ENCODE data around the gene ERC2. TPM values are rescaled to one million over a fixed set of nuclear protein-coding genes. Genes with fewer than 3 reads are reported as not detected.

ERC2 gene
- total and polyA plus RNA-seq, 2 of the 8 experiments (the other 6 are each of a cell fraction or from before 2014, with no cell fraction given), result 16.4 to 22.8 TPM

DNA sequence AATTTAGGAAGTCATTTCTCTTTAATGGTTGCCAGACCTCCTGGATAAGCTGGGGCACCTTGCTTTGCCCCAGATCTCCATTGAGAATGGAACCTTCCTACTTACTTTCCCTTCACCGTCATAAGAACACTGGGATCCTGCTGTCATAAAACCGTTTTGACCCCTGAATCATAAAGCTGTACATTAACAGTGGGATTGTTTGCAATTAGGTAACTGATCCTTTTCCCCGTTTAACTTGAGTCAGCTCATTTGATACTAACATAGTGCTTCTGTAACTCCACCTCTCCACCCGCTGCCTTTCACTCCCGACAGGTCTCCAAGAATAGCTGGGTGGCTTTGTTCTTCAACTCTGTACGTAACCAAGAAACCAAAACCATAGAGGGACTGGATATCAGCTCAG lies 673.0 kb downstream of the ERC2 start:
- Histone ChIP-seq H2BK120ac (replicated peaks; ENCODE audit: low read depth, low read length) (no peak overlapping the region), H4K20me1 (replicated peaks in 1 of 2; ENCODE audit: control insufficient read depth in 1 of 2, insufficient read depth in 2 of 2, low read length in 2 of 2) (peaks cover 0 to 1% of the 10 kb centered on the region in 2 experiments), H3K4me2 (ENCODE audit: insufficient read depth in 1 of 2, low read depth in 2 of 2, low read length in 2 of 2) (no peak overlapping the region), H3K9ac (replicated peaks in 1 of 4; ENCODE audit: extremely low read depth in 1 of 4, low read depth in 3 of 4, low read length in 3 of 4) (no peak overlapping the region), H3K23me2 (ENCODE audit: low read depth, low read length) (no peaks in the 10 kb centered on the region), H3K23ac (ENCODE audit: insufficient read length) (no peak overlapping the region), H2BK12ac (ENCODE audit: low read depth, low read length) (no peak overlapping the region), H2AFZ (ENCODE audit: low read length) (no peak overlapping the region), H3K56ac (replicated peaks; ENCODE audit: insufficient read length, low read depth, low read length) (no peak overlapping the region), H3K9me3 (ENCODE audit: insufficient read depth in 2 of 2, low read depth in 1 of 2, low read length in 1 of 2) (no peaks in the 10 kb centered on the region), H3K14ac (ENCODE audit: insufficient read length) (no peak overlapping the region), H3K79me2 (ENCODE audit: control insufficient read depth in 1 of 2, insufficient read depth in 2 of 2, low read length in 2 of 2) (no peaks in the 10 kb centered on the region), H4K91ac (replicated peaks; ENCODE audit: insufficient read length, low read length) (no peak overlapping the region), H3K4me1 (replicated peaks in 1 of 4; ENCODE audit: control insufficient read depth in 3 of 4, insufficient read depth in 4 of 4, low read length in 3 of 4) (no peaks in the 10 kb centered on the region), H3K27me3 (replicated peaks in 1 of 4; ENCODE audit: control insufficient read depth in 3 of 4, extremely low read depth in 1 of 4, insufficient read depth in 3 of 4, low read length in 3 of 4) (no peaks in the 10 kb centered on the region), H3K4me3 (ENCODE audit: extremely low read depth in 1 of 4, insufficient read depth in 2 of 4, low read depth in 3 of 4, low read length in 4 of 4) (no peak overlapping the region), H3K36me3 (ENCODE audit: control insufficient read depth in 2 of 4, insufficient read depth in 4 of 4, low read length in 3 of 4) (no peaks in the 10 kb centered on the region), H2BK15ac (ENCODE audit: low read length) (no peak overlapping the region), H3K4ac (replicated peaks; ENCODE audit: insufficient read length, low read depth, low read length) (no peak overlapping the region), H3K79me1 (ENCODE audit: low read depth, low read length) (no peaks in the 10 kb centered on the region), H2BK20ac (ENCODE audit: low read length) (no peak overlapping the region), H2BK5ac (ENCODE audit: low read depth, low read length) (no peak overlapping the region), H4K8ac (ENCODE audit: extremely low read depth, insufficient read depth, low read length) (no peak overlapping the region), H2AK5ac (ENCODE audit: low read depth, low read length) (no peak overlapping the region), H3K18ac (ENCODE audit: extremely low read depth, low read length) (no peak overlapping the region), H3K27ac (ENCODE audit: low read depth, low read length) (no peak overlapping the region), H4K5ac (ENCODE audit: insufficient read length, low read depth, low read length) (no peak overlapping the region)
- no peak for FAIRE-seq
- no peak for DNase-seq (ENCODE audit: low read depth in 1 of 2, low spot score in 2 of 2)
- ChIA-PET CTCF (ENCODE audit: partially characterized antibody) (interaction anchor here (0.5 to 1.6 kb wide), 5 partner anchors 8 to 163 kb away, joined by 3 to 4 read pairs (median 3); no protein-coding TSS in a partner anchor), POLR2A (ENCODE audit: partially characterized antibody) (no interaction called here)
- no peak for TF ChIP-seq CBX8 (IDR thresholded peaks at IDR 0.05; ENCODE audit: borderline replicate concordance, low read depth, low read length)
- no peak for TF ChIP-seq CEBPB (IDR thresholded peaks at IDR 0.05; ENCODE audit: low read depth, low read length)
- no peak for TF ChIP-seq POU5F1 (IDR thresholded peaks at IDR 0.05; ENCODE audit: low read depth, low read length)
- TF ChIP-seq TBP (IDR thresholded peaks at IDR 0.05; ENCODE audit: low read depth, low read length), result no peak
- no peak for TF ChIP-seq SIN3A (conservative IDR thresholded peaks at IDR 0.05 in 1 of 2, IDR thresholded peaks at IDR 0.05 in 1 of 2; ENCODE audit: low read depth in 1 of 2, low read length in 2 of 2)
- TF ChIP-seq HDAC2 (IDR thresholded peaks at IDR 0.05; ENCODE audit: borderline replicate concordance in 1 of 2, low read depth in 2 of 2, low read length in 2 of 2), result no peak
- TF ChIP-seq BCL11A (IDR thresholded peaks at IDR 0.05; ENCODE audit: low read depth in 2 of 2, low read length in 2 of 2), result no peak
- no peak for TF ChIP-seq NANOG (IDR thresholded peaks at IDR 0.05; ENCODE audit: insufficient read depth, low read depth, low read length, poor library complexity, severe bottlenecking)
- TF ChIP-seq TAF1 (IDR thresholded peaks at IDR 0.05; ENCODE audit: low read depth, low read length), result no peak
- WGBS, 2 experiments (ENCODE audit: extremely low coverage in 1 of 2, insufficient coverage in 1 of 2, insufficient read length in 1 of 2, insufficient replicate concordance in 2 of 2, low coverage in 1 of 2, low lambda C conversion rate in 2 of 2, missing lambda C conversion rate in 1 of 2), result 91% methylated on average over 6 of the region's 6 CpGs; no CpG with 5 or more reads in 1 of the 2 experiments

All from H1 (cell line).